Loucy (cell line): ENCODE measurements around the gene GSE1.

ENCODE experiments used
- CTCF ChIP-seq: fragments of 200-600 bp; sonication (generic); conservative IDR thresholded peaks from 2 replicates; pipeline ENCODE4 v1.5.1; 2014; ENCODE audit warnings: mild to moderate bottlenecking, antibody characterized with exemption, low read length
- EZH2phosphoT487 ChIP-seq: fragments of 200-600 bp; IDR thresholded peaks from 2 replicates; pipeline ENCODE4 v1.6.1; 2018; ENCODE audit warnings: antibody characterized with exemption, mild to moderate bottlenecking, moderate library complexity, borderline replicate concordance

DNA sequence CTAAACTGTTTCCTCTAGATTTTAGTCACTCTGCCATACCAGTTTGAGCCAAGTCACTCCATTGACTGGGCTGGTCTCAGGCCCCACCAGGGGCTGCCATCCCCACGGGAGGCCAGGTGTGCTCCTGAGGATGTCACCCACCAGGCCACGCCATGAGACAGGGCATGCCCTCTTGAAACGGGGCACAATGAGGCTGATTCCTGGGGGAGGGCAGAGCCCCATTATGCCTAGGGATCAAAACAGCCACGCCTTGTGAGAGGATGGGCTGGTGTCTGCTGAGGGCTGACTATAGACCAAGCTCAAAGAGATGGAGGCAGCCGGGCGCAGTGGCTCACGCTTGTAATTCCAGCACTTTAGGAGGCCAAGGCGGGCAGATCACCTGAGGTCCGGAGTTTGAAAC lies 54.1 kb downstream of the GSE1 start:
- TF ChIP-seq CTCF: no peak
- no peak for TF ChIP-seq EZH2phosphoT487
